Prostate gland (tissue), 2 donors: Measurements from ENCODE around the gene ASB13.

ENCODE experiments used
- CTCF ChIP-seq, 4 experiments: fragments of 200-600 bp in 2 of 4; fragments of 450-650 bp in 2 of 4; sonication (generic) in 2 of 4; IDR thresholded peaks; 1 replicate in 3 of 4; 2 replicates in 1 of 4; pipeline ENCODE4 v1.5.1; 2016 to 2019; ENCODE audit warnings: antibody characterized with exemption in 4 of 4, mild to moderate bottlenecking in 2 of 4, moderate library complexity in 2 of 4
- POLR2A ChIP-seq: fragments of 450-650 bp; IDR thresholded peaks from one replicate; pipeline ENCODE4 v1.6.1; 2016; ENCODE audit warnings: antibody characterized with exemption, mild to moderate bottlenecking
- POLR2AphosphoS5 ChIP-seq: sonication (generic); formaldehyde crosslinking; IDR thresholded peaks from one replicate; pipeline ENCODE4 v1.6.1; 2017; ENCODE audit warnings: antibody characterized with exemption

- TF ChIP-seq CTCF (IDR thresholded peaks at IDR 0.05) (no peak), POLR2AphosphoS5 (no peak), POLR2A (no peak)
Measured at GRCh38 chr10:5694573-5694972, 28.2 kb upstream of the ASB13 start.
